Activated B cell treated with CpG ODN at 0.5 μM for 24 hours (primary cell): ENCODE results near the gene AOPEP. TPM values are rescaled to one million over a fixed set of nuclear protein-coding genes. Genes with fewer than 3 reads are reported as not detected.

ENCODE experiments used
- ATAC-seq: fragments of 200-7000 bp; cut with Tn5 transposase; one replicate; pipeline ENCODE4 v1.10.0; 2021; ENCODE audit warnings: low read depth, mild to moderate bottlenecking, moderate library complexity
- CTCF ChIA-PET: fragments of 350-600 bp; sonication (Branson Sonifier 250); formaldehyde crosslinking; loops from one replicate; lab custom pipeline; 2021; ENCODE audit warnings: antibody characterized with exemption; lab: Charles Lee
- POLR2A ChIA-PET: fragments of 350-600 bp; sonication (Branson Sonifier 250); formaldehyde crosslinking; loops from one replicate; lab custom pipeline; 2021; ENCODE audit warnings: antibody characterized with exemption; lab: Charles Lee
- DNase-seq: peaks from one replicate; pipeline ENCODE4 v3.0.0; 2022
- H3K27ac Mint-ChIP-seq: one replicate; pipeline ENCODE4 v1.8.0; 2020; ENCODE audit warnings: mixed read lengths
- H3K27me3 Mint-ChIP-seq: one replicate; pipeline ENCODE4 v1.8.0; 2021; ENCODE audit warnings: mixed read lengths
- H3K36me3 Mint-ChIP-seq: one replicate; pipeline ENCODE4 v1.8.0; 2021; ENCODE audit warnings: low read depth, mixed read lengths
- H3K4me1 Mint-ChIP-seq: one replicate; pipeline ENCODE4 v1.8.0; 2021; ENCODE audit warnings: mixed read lengths
- H3K4me3 Mint-ChIP-seq: one replicate; pipeline ENCODE4 v1.8.0; 2020; ENCODE audit warnings: mild to moderate bottlenecking, mixed read lengths
- H3K9me3 Mint-ChIP-seq: one replicate; pipeline ENCODE4 v1.8.0; 2020; ENCODE audit warnings: mixed read lengths
- intact Hi-C: fragments of 100-400 bp; cut with micrococcal nuclease; formaldehyde crosslinking; loops from one replicate; pipeline ENCODE4 v1.15.1; 2024
- total RNA-seq: library from RNA; stranded (reverse); gene quantifications from 2 replicates; pipeline ENCODE4 v1.2.3, GENCODE V29; 2022
- TF ChIP-seq, protein P1 (sequence below): fragments of 200-600 bp; IDR thresholded peaks from one replicate; pipeline ENCODE4 v1.8.0; 2022; ENCODE audit warnings: antibody characterized with exemption, mild to moderate bottlenecking

The AOPEP gene
- total RNA-seq, 1 donor from 2014 or later = 20.4 TPM

DNA sequence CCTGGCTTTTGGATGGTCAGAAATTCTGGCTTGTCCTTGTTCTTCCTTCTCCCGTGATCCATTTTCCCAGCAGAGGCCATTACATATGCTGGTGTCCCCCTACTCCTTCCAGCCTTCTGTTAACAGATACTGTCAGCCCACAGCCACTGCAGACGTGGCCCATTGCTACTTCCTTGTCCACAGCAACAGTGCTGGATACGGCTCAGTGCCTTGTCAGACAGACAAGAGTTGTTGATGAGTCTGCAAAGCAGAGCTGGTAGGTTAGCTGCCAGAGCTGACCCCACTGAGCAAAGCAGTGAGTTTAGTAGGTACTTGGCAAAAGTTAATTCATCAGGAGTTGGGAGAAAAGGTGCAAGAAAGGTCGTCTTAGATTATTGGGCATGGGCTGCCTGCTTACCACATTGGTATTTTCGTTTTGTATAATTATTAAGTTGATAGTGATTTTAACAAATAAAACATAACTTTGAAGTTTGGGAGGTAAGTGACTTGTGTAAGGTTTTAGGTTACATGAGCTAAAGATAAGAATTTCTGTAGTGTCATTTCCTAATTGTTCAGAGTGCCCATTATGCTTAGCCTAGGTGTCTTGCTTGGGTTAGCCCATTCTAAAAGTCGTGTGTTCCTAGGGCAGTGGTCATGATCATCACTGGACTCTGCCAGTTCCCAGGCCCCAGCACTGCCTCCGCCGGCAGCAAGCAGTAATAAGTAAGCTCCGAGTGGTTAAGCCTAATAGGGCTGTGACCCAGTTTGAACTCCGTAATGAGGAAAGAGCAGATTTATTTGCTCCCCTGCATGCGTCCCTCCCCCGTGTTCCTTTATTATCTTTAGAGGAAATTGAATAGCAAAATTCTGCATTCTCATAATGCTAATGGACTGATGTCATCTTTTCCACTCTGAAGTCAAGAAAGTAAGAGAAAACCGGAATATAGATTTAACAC is 299.0 kb downstream of the AOPEP start:
- Mint-ChIP-seq H3K9me3 (no peaks in the 10 kb centered on the region), H3K27me3 (no peaks in the 10 kb centered on the region), H3K27ac (no peak overlapping the region), H3K4me1 (no peaks in the 10 kb centered on the region), H3K36me3 (peaks cover 2% of the 10 kb centered on the region), H3K4me3 (no peak overlapping the region)
- no peak for DNase-seq
- TF ChIP-seq, protein P1, sequence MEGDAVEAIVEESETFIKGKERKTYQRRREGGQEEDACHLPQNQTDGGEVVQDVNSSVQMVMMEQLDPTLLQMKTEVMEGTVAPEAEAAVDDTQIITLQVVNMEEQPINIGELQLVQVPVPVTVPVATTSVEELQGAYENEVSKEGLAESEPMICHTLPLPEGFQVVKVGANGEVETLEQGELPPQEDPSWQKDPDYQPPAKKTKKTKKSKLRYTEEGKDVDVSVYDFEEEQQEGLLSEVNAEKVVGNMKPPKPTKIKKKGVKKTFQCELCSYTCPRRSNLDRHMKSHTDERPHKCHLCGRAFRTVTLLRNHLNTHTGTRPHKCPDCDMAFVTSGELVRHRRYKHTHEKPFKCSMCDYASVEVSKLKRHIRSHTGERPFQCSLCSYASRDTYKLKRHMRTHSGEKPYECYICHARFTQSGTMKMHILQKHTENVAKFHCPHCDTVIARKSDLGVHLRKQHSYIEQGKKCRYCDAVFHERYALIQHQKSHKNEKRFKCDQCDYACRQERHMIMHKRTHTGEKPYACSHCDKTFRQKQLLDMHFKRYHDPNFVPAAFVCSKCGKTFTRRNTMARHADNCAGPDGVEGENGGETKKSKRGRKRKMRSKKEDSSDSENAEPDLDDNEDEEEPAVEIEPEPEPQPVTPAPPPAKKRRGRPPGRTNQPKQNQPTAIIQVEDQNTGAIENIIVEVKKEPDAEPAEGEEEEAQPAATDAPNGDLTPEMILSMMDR = no peak
- CTCF ChIA-PET = no interaction called here
- no peak for ATAC-seq
- POLR2A ChIA-PET = no interaction called here
- intact Hi-C loops = no loop called here

DNA sequence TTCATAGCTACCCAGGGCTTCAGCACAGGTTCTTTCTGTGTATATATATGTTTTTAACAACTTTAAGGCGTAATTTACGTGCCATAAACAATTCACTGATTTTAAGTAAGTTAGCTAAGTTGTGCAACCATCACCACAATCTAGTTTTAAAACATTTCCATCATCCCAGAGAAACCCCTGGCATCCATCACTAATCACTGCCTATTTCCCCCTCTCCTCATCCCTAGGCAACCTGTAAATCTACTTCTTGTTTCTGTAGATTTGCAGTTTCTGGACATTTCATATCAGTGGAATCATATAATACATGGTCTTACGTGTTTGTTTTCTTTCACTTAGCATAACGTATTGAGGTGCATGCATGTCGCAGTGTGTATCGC is 299.6 kb downstream of the AOPEP start:
- POLR2A ChIA-PET = no interaction called here
- Mint-ChIP-seq H3K36me3 (peaks cover 2% of the 10 kb centered on the region), H3K27me3 (no peaks in the 10 kb centered on the region), H3K9me3 (no peaks in the 10 kb centered on the region), H3K4me3 (no peak overlapping the region), H3K4me1 (no peaks in the 10 kb centered on the region), H3K27ac (no peak overlapping the region)
- intact Hi-C loops = no loop called here
- CTCF ChIA-PET = no interaction called here
- DNase-seq (no peak), ATAC-seq (no peak)
- TF ChIP-seq, protein P1 = no peak

DNA sequence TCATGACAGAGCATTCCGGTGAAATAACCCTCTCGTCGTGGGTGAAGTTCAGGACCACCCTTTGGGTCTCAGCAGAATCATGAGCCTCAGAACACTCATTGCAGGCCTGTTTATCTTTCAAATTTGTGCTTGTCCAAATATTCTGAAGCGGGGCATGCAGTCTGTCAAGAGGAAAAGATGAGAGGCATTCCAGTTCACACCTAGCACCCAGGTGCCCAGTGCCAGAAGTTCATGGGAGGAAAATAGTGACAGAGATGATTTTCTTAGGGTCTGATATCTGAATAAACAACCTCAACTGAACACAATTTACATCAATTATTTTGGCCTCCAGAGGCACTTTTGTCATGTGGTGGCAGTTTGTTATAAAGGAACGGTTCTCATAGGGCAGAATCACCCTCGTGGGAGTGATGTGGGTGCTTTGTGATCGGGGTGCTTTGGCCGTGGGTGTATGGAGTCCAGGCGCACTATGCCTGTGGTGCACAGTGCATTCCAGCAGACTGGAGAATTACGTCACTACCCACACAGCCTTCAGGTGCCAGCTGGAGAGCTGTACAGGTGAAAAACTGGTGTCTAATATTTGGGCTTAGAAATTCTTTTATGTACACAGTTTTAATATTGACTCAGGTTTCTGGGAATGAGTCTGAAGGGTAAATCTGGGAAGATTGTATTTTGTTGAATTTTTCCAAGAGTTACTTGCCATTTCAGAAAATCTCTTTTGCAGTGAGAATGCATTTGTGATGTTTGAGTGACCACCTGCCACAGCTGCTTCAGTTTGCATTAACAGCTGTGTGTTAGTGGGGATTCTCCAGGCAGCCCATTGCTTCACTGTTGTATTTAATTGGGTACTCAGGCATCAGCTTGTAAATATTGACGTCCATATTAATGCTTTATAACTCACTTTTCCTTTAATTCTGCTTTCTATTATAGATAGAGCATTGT is 301.7 kb downstream of the AOPEP start:
- H3K27ac Mint-ChIP-seq = no peak overlapping the region
- TF ChIP-seq, protein P1 = no peak
- ChIA-PET POLR2A (no interaction called here), CTCF (no interaction called here)
- no peaks in the 10 kb centered on the region for H3K9me3 Mint-ChIP-seq
- no peaks in the 10 kb centered on the region for H3K27me3 Mint-ChIP-seq
- DNase-seq = no peak
- intact Hi-C loops = no loop called here
- H3K36me3 Mint-ChIP-seq = no peaks in the 10 kb centered on the region
- no peak overlapping the region for H3K4me3 Mint-ChIP-seq
- no peak for ATAC-seq
- no peaks in the 10 kb centered on the region for H3K4me1 Mint-ChIP-seq

DNA sequence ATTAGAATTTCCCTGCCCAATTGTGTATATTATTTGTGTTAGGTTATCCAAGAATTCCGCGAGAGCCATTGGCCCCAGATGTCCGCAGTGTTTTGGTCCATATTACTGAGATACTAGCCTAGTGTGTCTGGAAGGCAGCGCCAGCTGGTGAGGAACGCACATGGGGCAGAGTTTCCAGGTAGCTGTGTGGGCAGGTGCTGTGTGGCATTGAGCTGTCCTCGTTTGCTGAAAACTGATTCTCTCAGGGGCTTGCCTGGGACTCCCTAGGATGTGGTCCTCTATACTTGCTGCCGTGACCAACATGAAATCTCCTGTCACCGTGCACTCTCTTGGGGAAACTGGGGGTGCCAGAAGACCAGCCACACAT is 302.3 kb downstream of the AOPEP start:
- no peaks in the 10 kb centered on the region for H3K9me3 Mint-ChIP-seq
- no peak overlapping the region for H3K4me3 Mint-ChIP-seq
- H3K4me1 Mint-ChIP-seq = no peaks in the 10 kb centered on the region
- TF ChIP-seq, protein P1 = no peak
- no peak for DNase-seq
- H3K27me3 Mint-ChIP-seq = no peaks in the 10 kb centered on the region
- CTCF ChIA-PET = no interaction called here
- no peaks in the 10 kb centered on the region for H3K36me3 Mint-ChIP-seq
- intact Hi-C loops = no loop called here
- POLR2A ChIA-PET = no interaction called here
- H3K27ac Mint-ChIP-seq = no peak overlapping the region
- ATAC-seq = no peak

DNA sequence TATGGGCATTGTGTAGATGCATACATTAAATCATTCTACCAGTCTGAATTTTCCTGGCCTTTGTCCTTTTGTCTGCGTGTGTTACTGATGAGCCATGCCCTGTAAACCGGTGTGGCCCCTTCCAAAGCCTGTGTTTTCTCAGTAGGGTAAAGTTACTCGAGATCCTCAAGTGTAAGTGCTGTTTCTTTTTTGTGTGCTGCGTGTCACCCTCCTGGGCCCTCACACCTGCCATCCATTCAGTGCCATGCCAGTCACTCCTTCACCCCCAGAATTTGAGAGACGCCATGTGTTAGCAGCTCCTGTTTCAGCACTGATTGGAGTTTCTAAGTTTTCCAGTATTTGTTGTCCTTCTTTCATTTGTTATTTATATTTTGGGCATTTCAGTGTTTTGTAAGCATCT is 302.8 kb downstream of the AOPEP start:
- intact Hi-C loops = no loop called here
- Mint-ChIP-seq H3K9me3 (no peaks in the 10 kb centered on the region), H3K36me3 (no peaks in the 10 kb centered on the region), H3K4me1 (no peaks in the 10 kb centered on the region), H3K27me3 (no peaks in the 10 kb centered on the region), H3K27ac (no peak overlapping the region), H3K4me3 (no peak overlapping the region)
- ChIA-PET CTCF (no interaction called here), POLR2A (no interaction called here)
- no peak for DNase-seq
- no peak for ATAC-seq
- TF ChIP-seq, protein P1 = no peak
